HEK293 (cell line): Measurements from ENCODE around the gene UQCR11.

Experiments used
- CTCF ChIP-seq: fragments of 450-650 bp; formaldehyde crosslinking; IDR thresholded peaks from 2 replicates; pipeline ENCODE4 v1.5.1; 2016; ENCODE audit warnings: missing biosample characterization, missing genetic modification characterization
- SP2 ChIP-seq: fragments of 450-650 bp; formaldehyde crosslinking; IDR thresholded peaks from 2 replicates; pipeline ENCODE4 v1.5.1; 2016; ENCODE audit warnings: missing biosample characterization, missing genetic modification characterization
- SP7 ChIP-seq: fragments of 450-650 bp; formaldehyde crosslinking; IDR thresholded peaks from 2 replicates; pipeline ENCODE4 v1.5.1; 2016; ENCODE audit warnings: missing biosample characterization, missing genetic modification characterization
- WT1 ChIP-seq: fragments of 450-650 bp; formaldehyde crosslinking; IDR thresholded peaks from 2 replicates; pipeline ENCODE4 v1.5.1; 2016; ENCODE audit warnings: missing biosample characterization, missing genetic modification characterization
- ZBTB48 ChIP-seq: fragments of 450-650 bp; formaldehyde crosslinking; IDR thresholded peaks from 2 replicates; pipeline ENCODE4 v1.5.1; 2016; ENCODE audit warnings: missing biosample characterization, missing genetic modification characterization
- ZNF169 ChIP-seq: fragments of 450-650 bp; formaldehyde crosslinking; IDR thresholded peaks from 2 replicates; pipeline ENCODE4 v1.5.1; 2016; ENCODE audit warnings: missing biosample characterization, missing genetic modification characterization
- ZNF350 ChIP-seq: fragments of 450-650 bp; formaldehyde crosslinking; IDR thresholded peaks from 2 replicates; pipeline ENCODE4 v1.5.0; 2017; ENCODE audit warnings: missing biosample characterization, mild to moderate bottlenecking, missing genetic modification characterization
- ZNF549 ChIP-seq: fragments of 450-650 bp; IDR thresholded peaks from 2 replicates; pipeline ENCODE4 v1.5.1; 2018; ENCODE audit warnings: missing biosample characterization, missing genetic modification characterization, mild to moderate bottlenecking, inconsistent platforms, moderate library complexity
- ZNF624 ChIP-seq: fragments of 450-650 bp; formaldehyde crosslinking; IDR thresholded peaks from 2 replicates; pipeline ENCODE4 v1.5.1; 2017; ENCODE audit warnings: missing biosample characterization, missing genetic modification characterization
- TF ChIP-seq, protein P1 (sequence below): fragments of 450-650 bp; formaldehyde crosslinking; IDR thresholded peaks from 2 replicates; pipeline ENCODE4 v1.5.1; 2016; ENCODE audit warnings: missing biosample characterization, missing genetic modification characterization, low read depth
- TF ChIP-seq, protein P2 (sequence below): fragments of 450-650 bp; formaldehyde crosslinking; IDR thresholded peaks from 2 replicates; pipeline ENCODE4 v1.5.1; 2016; ENCODE audit warnings: missing biosample characterization, missing genetic modification characterization

GRCh38 chr19:1634938-1635243 is 29.6 kb upstream of the UQCR11 start:
- no peak for TF ChIP-seq ZNF624 (tag by site-specific recombination)
- TF ChIP-seq WT1 (tag by site-specific recombination), result no peak
- TF ChIP-seq, protein P1, sequence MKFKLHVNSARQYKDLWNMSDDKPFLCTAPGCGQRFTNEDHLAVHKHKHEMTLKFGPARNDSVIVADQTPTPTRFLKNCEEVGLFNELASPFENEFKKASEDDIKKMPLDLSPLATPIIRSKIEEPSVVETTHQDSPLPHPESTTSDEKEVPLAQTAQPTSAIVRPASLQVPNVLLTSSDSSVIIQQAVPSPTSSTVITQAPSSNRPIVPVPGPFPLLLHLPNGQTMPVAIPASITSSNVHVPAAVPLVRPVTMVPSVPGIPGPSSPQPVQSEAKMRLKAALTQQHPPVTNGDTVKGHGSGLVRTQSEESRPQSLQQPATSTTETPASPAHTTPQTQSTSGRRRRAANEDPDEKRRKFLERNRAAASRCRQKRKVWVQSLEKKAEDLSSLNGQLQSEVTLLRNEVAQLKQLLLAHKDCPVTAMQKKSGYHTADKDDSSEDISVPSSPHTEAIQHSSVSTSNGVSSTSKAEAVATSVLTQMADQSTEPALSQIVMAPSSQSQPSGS (tag by site-specific recombination), result no peak
- TF ChIP-seq CTCF (tag by site-specific recombination), result no peak
- TF ChIP-seq, protein P2, sequence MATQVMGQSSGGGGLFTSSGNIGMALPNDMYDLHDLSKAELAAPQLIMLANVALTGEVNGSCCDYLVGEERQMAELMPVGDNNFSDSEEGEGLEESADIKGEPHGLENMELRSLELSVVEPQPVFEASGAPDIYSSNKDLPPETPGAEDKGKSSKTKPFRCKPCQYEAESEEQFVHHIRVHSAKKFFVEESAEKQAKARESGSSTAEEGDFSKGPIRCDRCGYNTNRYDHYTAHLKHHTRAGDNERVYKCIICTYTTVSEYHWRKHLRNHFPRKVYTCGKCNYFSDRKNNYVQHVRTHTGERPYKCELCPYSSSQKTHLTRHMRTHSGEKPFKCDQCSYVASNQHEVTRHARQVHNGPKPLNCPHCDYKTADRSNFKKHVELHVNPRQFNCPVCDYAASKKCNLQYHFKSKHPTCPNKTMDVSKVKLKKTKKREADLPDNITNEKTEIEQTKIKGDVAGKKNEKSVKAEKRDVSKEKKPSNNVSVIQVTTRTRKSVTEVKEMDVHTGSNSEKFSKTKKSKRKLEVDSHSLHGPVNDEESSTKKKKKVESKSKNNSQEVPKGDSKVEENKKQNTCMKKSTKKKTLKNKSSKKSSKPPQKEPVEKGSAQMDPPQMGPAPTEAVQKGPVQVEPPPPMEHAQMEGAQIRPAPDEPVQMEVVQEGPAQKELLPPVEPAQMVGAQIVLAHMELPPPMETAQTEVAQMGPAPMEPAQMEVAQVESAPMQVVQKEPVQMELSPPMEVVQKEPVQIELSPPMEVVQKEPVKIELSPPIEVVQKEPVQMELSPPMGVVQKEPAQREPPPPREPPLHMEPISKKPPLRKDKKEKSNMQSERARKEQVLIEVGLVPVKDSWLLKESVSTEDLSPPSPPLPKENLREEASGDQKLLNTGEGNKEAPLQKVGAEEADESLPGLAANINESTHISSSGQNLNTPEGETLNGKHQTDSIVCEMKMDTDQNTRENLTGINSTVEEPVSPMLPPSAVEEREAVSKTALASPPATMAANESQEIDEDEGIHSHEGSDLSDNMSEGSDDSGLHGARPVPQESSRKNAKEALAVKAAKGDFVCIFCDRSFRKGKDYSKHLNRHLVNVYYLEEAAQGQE, result no peak
- TF ChIP-seq ZNF169 (tag by site-specific recombination), result no peak
- TF ChIP-seq ZBTB48 (tag by site-specific recombination), result no peak
- TF ChIP-seq ZNF549 (tag by site-specific recombination), result no peak
- TF ChIP-seq SP7 (tag by site-specific recombination), result no peak
- no peak for TF ChIP-seq SP2 (tag by site-specific recombination)
- TF ChIP-seq ZNF350, result no peak
